Measurements from ENCODE around the gene FRMD3.

GRCh38 chr9:83536332-83536731 is 1.9 kb downstream of the FRMD3 start:
- TF ChIP-seq EP300 (IDR thresholded peaks at IDR 0.05; ENCODE audit: borderline replicate concordance), result no peak
- no peak for TF ChIP-seq USF1 (IDR thresholded peaks at IDR 0.05)
- no peak for TF ChIP-seq RAD21 (IDR thresholded peaks at IDR 0.05; ENCODE audit: low read depth)
- TF ChIP-seq REST (IDR thresholded peaks at IDR 0.05; ENCODE audit: low read depth), result no peak
- TF ChIP-seq CEBPB (IDR thresholded peaks at IDR 0.05), result no peak
- TF ChIP-seq FOXM1 (IDR thresholded peaks at IDR 0.05; ENCODE audit: borderline replicate concordance, low read depth), result no peak
- no peak for TF ChIP-seq EGR1 (IDR thresholded peaks at IDR 0.05)
- no peak for TF ChIP-seq TEAD4 (IDR thresholded peaks at IDR 0.05)
- TF ChIP-seq YY1 (IDR thresholded peaks at IDR 0.05; ENCODE audit: low read depth), result no peak
- TF ChIP-seq NFIC (IDR thresholded peaks at IDR 0.05), result no peak
- TF ChIP-seq TAF1 (IDR thresholded peaks at IDR 0.05; ENCODE audit: low read depth), result no peak
